HG03025 (cell line): Measurements from ENCODE around the gene LARP1B.
"Not testable (repeated sequence)": the region's sequence is repeated elsewhere in the genome, so short reads cannot be mapped to it uniquely, and the experiment has no call there.

Source experiments
- ATAC-seq: cut with Tn5 transposase; IDR thresholded peaks from one replicate; pipeline ENCODE4 v1.9.1; 2021; ENCODE audit warnings: mild to moderate bottlenecking, moderate library complexity; ENCODE audit not compliant: unreplicated experiment, low FRiP score

Gene LARP1B

DNA sequence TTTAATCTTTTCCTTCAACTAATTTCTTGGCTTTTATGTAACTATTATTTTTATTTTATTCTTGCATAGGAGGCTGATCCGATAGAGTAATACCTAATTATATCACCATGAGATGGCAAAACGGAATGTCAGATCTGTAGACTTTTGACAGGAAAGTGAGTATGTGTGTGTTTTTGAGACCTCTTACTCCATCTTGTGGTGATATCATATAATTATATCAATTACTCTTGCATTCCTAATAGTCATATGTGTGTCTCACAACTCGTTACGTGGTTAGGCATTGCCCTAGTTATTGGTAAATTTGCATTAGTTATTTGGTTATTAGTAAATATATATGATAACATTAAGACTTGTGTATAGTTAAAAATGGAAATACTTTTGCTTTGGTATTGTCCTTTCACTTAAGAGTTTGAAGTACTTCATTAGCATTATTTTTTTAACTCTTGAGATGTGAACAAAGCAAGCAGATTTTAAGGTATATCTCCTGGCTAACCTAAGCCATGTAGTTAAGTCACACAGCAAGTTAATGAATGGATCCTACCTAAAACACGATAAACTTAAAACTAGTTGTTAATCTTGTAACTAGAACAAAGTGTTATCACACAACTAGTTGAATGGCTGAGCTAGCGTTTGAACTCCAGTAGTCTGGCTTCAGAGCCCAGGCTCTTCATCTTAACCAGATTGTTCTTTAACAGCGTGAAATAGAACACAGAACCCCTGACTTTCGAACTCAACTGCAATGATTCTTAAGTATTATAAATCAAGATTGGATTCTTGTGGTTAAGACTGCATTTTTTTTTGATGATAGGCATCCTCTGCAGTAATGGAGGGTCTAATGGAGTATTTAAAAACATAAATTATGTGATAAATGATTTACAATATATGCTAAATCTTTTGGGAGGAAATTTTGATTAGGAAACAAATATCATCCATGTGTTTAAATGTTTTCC is 159.4 kb downstream of the LARP1B start:
- no peak for ATAC-seq

DNA sequence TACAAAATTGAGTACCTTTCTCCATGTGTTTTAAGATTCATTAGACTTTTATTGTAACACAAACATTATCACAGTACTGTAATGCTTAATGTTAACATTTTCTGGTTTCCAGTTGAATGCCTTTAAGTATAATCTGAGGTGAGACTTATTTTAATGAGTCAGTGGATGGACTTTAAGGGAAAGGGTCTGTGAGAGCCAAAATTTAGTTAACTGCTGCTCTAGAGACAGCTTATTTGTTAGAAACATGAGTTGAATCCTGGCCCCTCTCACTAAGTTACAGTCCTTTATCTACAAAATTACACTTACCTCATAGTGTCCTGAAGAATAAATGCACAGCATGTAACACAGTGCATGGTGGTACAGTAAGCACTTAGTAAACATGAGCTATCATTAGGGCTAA is 160.5 kb downstream of the LARP1B start:
- ATAC-seq, result no peak

GRCh38 chr4:128225148-128225547 is 164.0 kb downstream of the LARP1B start:
- ATAC-seq, result no peak

GRCh38 chr4:128227991-128228571 is 167.0 kb downstream of the LARP1B start:
- ATAC-seq, result no peak

DNA sequence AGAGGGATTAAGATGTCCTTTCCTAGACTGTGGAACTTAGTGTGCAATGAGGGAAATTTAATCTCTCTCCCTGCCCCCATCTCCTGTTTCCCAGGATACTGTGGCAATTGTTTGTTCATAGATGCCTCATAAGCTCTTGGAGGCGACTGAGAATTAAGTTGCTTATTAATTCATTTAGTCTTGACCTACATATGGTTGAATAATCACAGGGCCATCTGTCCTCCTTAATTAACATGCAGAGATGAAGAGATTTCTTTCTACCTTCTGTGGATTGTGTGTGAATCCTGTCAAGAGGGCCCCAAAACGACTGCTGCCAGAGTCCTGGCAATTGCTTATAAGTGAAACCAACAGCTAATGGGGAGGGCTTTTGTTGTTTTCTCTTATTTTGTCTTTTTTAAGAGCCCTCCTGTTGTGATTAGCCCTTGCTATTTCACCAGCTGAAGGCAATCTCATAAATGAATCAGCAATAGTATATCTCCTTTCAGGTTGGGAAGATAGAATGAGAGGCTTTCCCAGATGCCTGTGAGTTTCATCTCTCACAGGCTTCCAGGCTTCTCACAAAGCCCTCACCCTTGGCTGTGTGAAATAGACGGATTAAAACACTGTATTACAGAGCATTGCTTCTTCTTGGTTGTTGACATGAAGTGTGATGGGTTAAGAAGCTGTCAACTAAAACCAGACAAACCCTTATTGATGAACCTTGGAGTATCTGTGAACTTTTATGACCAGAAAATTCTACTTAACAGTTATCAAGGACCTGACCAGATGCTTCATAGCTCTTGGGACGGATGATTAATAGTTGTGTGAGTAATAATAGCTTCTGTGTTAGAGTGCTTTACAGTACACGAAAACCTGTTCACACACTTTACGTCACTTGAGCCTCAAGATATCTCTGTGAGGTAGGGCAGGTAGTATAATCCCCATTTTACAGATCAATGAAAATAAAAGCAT is 168.0 kb downstream of the LARP1B start:
- ATAC-seq, result no peak

DNA sequence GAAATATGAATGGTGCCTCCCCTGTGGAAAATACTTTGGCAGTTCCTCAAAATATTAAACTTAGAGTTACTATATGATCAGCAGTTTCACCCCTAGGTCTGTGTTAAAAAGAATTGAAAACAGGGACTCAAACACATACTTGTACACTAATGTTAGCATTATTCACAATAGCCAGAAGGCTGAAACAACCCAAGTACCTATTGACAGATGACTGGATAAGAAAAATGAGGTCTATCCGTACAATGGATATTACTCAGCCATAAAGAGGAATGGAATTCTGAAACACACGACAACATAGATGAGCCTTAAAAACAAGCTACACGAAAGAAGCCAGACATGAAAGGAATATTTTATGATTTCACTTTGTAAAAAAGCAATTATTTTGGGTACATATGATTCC is 171.6 kb downstream of the LARP1B start:
- no peak for ATAC-seq

GRCh38 chr4:128234836-128235235 is 173.7 kb downstream of the LARP1B start:
- no peak for ATAC-seq

- no peak for ATAC-seq
Measured at GRCh38 chr4:128241019-128241418, 179.9 kb downstream of the LARP1B start.

DNA sequence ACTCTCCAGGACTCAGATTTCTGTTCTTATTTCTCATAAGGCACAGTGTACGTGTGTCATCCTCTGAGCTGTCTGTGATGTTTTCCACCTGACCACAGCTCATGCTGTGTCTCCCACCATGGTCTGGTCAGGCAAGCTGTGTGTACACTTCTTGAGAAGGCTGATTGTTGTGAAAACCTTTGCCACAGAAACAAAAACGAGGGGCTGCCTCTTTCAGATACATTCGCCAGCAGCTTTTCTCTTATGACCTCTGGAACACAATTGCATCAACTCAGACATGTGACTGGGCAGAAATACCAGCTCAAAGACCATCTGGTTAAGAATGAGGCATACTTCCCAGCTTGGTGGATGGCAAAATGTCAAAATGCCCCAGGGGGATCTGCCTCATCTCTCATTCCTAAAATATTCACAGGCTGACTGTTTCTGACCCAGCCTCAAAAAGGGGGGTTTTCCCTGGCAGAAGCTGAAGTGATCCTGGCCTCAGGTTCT is 180.4 kb downstream of the LARP1B start:
- ATAC-seq, result no peak

DNA sequence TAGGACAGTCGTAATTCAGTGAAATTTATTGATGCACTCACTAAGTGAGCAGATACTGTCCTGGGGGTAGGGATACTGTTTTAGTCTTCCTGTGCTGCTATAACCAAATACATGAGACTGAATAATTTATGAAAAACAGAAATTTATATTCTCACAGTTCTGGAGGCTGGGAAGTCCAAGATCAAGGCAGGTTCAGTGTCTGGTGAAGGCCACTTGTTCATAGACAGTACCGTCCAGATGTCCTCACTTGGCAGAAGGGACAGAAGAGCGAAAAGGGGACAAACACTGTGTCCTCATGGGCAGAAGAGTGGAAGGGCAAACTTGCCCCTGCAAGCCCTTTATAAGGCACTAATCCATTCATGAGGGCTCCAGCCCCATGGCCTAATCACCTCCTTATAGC is 180.9 kb downstream of the LARP1B start:
- no peak for ATAC-seq

DNA sequence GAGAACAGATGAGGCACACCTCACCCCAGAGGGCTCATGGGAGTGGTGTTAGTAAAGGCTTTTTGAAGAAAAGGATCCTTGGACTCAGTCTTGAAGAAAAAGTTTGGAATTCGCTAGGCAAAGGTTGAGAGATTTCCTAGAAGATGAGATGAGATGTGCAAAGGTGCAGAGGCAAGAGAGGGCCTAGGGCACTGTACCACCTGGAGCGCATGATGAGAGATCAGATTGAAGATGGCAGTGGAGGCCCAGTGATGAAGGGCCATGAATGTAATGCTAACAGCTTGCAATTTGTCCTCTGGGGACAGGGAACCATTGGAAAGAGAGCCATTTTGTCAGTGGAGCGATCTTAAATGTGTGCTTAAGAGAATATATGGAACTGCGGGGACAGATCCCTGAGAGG is 181.5 kb downstream of the LARP1B start:
- ATAC-seq, result no peak

DNA sequence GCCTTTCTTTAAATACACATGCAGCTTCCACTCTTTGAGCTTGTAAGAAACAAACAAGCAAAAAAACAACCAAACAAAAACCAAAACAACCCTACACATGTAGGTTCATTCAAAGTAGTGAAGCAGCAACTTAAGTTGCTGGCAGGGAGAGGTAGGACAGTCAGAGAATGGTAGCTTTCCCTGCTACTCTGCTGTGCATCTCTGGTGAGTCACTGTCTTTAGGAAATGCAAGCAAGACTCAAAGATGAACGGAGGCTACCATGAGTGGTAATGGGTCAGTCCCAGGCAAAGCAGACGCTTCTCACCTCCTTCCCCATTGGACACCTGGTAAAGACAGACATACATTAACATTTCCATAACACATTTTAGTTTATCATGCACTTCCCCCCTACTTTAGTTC is 183.3 kb downstream of the LARP1B start:
- ATAC-seq, result no peak

DNA sequence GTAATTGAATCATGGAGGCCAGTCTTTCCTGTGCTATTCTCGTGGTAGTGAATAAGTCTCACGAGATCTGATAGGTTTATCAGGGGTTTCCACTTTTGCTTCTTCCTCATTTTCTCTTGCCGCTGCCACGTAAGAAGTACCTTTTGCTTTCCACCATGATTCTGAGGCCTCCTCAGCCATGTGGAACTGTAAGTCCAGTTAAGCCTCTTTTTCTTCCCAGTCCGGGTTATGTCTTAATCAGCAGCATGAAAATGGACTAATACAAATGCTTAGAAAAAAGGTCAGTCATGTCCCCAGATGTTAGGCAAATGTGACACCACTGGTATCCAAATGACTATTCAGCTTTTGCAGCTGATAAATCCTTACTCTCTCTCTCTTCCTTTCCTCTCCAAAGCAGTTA is 184.3 kb downstream of the LARP1B start:
- ATAC-seq, result not testable (repeated sequence)

GRCh38 chr4:128247906-128248305 is 186.8 kb downstream of the LARP1B start:
- ATAC-seq, result no peak

GRCh38 chr4:128249787-128250668 is 188.9 kb downstream of the LARP1B start:
- ATAC-seq, result no peak

GRCh38 chr4:128255906-128256305 is 194.8 kb downstream of the LARP1B start:
- no peak for ATAC-seq

DNA sequence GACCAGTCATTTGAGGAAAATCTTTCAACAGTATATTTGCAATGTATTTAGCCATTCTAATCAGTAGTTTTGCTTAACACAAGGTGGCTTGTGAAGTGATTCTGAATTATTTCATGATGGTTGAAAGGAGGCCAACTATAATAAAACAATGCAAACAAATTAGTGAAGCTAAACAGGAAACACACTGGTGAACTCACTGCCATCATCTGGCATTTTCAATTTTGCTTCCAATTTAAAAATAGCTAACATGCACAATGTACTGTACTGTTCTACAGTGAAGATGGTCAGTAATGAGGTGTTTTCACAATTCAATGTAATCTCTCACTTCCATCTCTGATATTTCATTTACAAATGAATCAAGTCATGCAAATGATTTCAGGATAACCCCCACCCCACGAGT is 195.4 kb downstream of the LARP1B start:
- no peak for ATAC-seq

GRCh38 chr4:128258166-128258565 is 197.1 kb downstream of the LARP1B start:
- not testable (repeated sequence) for ATAC-seq

DNA sequence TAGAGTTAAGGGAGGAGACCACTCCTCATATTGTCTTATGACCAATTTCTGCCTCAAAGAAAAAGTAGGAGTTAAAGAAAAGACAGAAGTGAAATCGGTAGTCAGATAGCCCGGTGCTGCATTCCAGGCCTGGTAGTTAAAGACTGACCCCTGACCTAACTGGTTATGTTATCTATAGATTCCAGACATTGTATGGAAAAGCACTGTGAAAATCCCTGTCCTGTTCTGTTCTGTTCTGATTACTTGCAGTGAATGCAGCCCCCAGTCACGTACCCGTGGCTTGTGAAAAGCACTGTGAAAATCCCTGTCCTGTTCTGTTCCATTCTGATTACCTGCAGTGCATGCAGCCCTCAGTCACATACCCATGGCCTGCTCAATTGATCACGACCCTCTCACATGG is 198.8 kb downstream of the LARP1B start:
- not testable (repeated sequence) for ATAC-seq
